ENCODE measurements around the gene FAM227A.
A peak's percentile ranks its signal among the peaks of the same experiment; 100 is the strongest.

The FAM227A gene

DNA sequence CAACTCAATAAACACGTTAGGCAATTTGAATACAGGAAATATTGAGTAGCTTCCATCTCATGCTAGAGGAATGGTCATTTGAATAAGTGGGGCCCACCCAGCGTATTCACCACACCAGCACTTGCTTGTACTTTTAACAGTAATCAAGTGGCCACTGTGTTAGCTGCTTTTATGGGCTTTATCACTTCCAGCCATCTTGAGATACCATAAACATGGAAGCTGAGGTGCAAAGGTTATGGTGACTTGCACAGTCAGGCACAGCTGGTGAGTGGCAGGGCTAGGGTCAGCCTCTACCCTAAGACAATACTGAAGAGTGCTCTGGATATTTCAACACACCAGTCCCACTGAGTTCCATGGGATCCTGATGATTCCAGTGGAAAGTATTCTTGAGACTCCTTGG is 37.9 kb upstream of the FAM227A start:
- TF ChIP-seq, protein P1, sequence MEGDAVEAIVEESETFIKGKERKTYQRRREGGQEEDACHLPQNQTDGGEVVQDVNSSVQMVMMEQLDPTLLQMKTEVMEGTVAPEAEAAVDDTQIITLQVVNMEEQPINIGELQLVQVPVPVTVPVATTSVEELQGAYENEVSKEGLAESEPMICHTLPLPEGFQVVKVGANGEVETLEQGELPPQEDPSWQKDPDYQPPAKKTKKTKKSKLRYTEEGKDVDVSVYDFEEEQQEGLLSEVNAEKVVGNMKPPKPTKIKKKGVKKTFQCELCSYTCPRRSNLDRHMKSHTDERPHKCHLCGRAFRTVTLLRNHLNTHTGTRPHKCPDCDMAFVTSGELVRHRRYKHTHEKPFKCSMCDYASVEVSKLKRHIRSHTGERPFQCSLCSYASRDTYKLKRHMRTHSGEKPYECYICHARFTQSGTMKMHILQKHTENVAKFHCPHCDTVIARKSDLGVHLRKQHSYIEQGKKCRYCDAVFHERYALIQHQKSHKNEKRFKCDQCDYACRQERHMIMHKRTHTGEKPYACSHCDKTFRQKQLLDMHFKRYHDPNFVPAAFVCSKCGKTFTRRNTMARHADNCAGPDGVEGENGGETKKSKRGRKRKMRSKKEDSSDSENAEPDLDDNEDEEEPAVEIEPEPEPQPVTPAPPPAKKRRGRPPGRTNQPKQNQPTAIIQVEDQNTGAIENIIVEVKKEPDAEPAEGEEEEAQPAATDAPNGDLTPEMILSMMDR (IDR thresholded peaks at IDR 0.05; ENCODE audit: low read length, missing control alignments): no peak
- H3K4me3 ChIP-seq (replicated peaks; ENCODE audit: low read depth, low read length): no peak overlapping the region
- DNase-seq (ENCODE audit: low read depth): no peak

DNA sequence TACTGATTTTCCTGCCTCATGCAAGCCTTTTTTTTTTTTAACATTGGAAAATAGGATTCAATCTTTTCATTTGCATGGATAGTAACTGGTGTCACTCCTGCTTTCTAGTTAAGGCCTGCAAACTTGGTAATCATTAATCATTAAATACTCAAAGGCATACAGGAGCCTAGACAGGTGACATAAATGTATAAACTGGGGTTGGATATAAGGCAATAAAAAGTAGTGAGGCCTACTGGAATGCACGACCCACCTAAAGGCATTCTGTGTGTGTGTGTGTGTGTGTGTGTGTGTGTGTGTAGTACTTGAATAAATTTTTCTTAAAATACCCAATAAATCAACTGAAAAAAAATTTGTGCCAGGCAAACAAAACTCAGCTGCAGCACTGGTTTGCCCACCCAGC is 33.5 kb upstream of the FAM227A start:
- no peak for DNase-seq (ENCODE audit: low read depth)
- TF ChIP-seq, protein P1 (IDR thresholded peaks at IDR 0.05; ENCODE audit: low read length, missing control alignments): no peak
- no peak overlapping the region for H3K4me3 ChIP-seq (replicated peaks; ENCODE audit: low read depth, low read length)

DNA sequence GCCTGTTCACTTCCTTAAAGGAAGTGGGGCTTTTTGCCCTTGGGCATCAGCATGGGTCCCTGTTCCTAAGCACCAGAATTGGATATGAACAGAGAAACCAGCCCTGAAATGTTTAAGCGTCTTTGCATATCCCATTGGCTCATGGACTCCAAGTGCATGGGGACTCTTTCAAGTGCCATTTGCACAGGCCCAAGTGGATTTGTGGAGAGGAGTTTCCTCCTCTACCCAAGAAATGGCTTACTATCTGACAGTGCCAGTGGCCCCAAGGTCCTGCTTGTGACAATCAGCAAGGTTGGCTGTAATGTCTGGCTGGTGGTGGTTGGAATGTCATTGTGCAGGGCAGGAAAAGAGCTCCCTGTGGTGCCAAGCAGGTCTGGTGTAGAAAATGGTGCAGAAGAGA is 29.6 kb upstream of the FAM227A start:
- no peak for DNase-seq (ENCODE audit: low read depth)
- TF ChIP-seq, protein P1 (IDR thresholded peaks at IDR 0.05; ENCODE audit: low read length, missing control alignments): no peak
- no peak overlapping the region for H3K4me3 ChIP-seq (replicated peaks; ENCODE audit: low read depth, low read length)

DNA sequence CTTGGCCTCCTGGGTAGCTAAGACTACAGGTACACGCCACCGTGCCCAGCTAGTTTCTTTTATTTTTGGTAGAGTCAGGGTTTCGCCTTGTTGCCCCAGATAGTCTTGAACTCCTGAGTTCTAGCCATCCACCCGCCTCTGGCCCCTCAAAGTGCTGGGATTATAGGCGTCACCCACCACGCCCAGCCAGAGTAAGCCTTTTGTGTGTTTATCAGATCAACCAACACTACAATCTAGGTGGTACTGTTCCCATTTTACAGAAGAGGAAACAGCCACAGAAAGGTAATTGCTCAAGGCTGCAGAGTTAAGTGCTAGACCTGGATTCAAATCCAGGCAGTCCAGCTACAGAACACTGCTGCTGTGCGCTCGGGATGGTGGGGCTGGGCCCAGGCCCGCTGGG is 28.7 kb upstream of the FAM227A start:
- H3K4me3 ChIP-seq (replicated peaks; ENCODE audit: low read depth, low read length): no peak overlapping the region
- TF ChIP-seq, protein P1 (IDR thresholded peaks at IDR 0.05; ENCODE audit: low read length, missing control alignments): no peak

DNA sequence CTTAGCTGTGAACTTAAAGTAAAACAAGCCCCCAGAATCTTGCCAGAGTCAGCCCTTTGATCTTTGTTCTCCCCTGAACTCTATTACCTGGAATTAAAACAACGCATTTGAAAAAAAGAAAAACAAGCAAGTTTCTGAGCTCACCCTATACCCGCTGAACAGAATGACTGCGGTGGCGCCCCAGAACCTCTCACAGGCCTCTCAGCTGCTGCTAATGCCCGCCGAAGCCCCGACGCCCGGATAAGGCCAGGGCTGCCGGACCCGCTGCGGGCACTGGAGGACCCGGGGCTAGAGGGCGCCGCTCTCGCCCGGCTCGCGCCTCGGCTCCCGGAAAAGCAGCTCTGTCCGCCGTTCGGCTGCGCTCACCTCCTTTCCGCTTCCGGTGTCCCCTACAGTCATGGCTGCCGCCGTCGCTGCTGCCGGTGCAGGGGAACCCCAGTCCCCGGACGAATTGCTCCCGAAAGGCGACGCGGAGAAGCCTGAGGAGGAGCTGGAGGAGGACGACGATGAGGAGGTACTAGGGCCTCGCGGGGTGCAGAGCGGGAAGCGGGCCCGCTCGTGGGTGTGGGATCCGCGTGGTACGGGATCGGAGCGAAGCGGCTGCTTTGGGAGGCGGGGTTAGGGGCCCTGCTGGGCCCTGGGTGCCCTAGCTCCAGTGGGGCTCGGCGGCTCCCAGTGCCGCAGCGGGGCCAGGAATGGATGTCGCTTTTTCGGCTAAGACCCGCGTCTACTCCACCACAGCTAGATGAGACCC is 25.6 kb upstream of the FAM227A start, which contains the start of gene TOMM22:
TSS of gene TOMM22 (plus strand) at position 376 of the 754 bp plus-strand sequence. CDS start at position 398, 22 bp downstream.
- H3K4me3 ChIP-seq (replicated peaks; ENCODE audit: low read depth, low read length): peak within 1 kb of the TSS; percentile 97
- DNase-seq (ENCODE audit: low read depth): peak; percentile 89
- TF ChIP-seq, protein P1 (IDR thresholded peaks at IDR 0.05; ENCODE audit: low read length, missing control alignments): peak; percentile 47

More for the DNA sequence above, 28.7 kb upstream of the FAM227A start:
- no peak for DNase-seq (ENCODE audit: low read depth)

DNA sequence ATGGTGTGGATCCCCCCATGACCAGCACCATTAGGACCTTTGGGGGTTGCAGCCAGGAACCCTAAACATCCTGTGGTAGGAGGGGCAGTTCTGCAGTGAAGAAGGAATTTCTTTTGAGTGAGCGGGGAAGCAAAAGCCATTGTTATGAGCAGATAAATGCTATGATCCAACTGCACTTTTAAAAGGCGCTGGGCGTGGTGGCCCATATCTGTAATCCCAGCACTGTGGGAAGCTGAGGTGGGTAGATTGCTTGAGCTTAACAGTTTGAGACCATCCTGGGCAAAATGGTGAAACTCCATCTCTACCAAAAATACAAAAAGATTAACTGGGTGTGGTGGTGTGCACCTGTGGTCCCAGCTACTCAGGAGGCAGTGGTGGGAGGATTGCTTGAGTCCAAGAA is 19.6 kb upstream of the FAM227A start:
- DNase-seq (ENCODE audit: low read depth): no peak
- TF ChIP-seq, protein P1 (IDR thresholded peaks at IDR 0.05; ENCODE audit: low read length, missing control alignments): no peak
- no peak overlapping the region for H3K4me3 ChIP-seq (replicated peaks; ENCODE audit: low read depth, low read length)

DNA sequence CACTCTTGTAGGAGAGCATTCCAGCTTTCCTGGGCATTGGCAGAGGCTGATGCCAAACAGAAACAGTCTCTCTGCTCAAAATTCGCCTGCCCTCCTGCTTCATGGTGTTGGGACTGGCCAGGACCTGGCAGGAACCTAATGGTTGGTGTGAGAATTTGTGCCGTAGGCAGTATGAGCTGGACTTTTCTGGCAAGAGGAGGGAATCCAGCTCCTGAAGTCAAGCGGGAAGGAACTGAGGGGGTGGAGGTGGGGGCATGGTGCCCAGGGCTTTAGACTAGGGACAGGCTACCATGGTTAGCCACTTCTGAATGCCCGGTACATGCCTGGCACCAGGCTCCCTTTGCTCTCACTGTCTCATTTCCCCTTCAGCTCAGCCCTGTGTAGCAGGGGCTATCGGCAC is 18.7 kb upstream of the FAM227A start:
- no peak for DNase-seq (ENCODE audit: low read depth)
- TF ChIP-seq, protein P1 (IDR thresholded peaks at IDR 0.05; ENCODE audit: low read length, missing control alignments): no peak
- no peak overlapping the region for H3K4me3 ChIP-seq (replicated peaks; ENCODE audit: low read depth, low read length)
